GM19395 (cell line): Measurements from ENCODE around the gene PLA2G2C.
"Not testable (repeated sequence)": the region's sequence is repeated elsewhere in the genome, so short reads cannot be mapped to it uniquely, and the experiment has no call there.

Experiments used
- ATAC-seq: cut with Tn5 transposase; IDR thresholded peaks from one replicate; pipeline ENCODE4 v1.9.1; 2021; ENCODE audit warnings: mild to moderate bottlenecking, moderate library complexity; ENCODE audit not compliant: unreplicated experiment

The PLA2G2C gene

GRCh38 chr1:20138346-20138745 is 48.0 kb downstream of the PLA2G2C start:
- no peak for ATAC-seq

GRCh38 chr1:20137604-20138003 is 48.7 kb downstream of the PLA2G2C start:
- no peak for ATAC-seq

- no peak for ATAC-seq
Measured at GRCh38 chr1:20137055-20137454, 49.3 kb downstream of the PLA2G2C start.

- no peak for ATAC-seq
Measured at GRCh38 chr1:20136249-20136648, 50.1 kb downstream of the PLA2G2C start.

GRCh38 chr1:20134995-20135394 is 51.3 kb downstream of the PLA2G2C start:
- no peak for ATAC-seq

DNA sequence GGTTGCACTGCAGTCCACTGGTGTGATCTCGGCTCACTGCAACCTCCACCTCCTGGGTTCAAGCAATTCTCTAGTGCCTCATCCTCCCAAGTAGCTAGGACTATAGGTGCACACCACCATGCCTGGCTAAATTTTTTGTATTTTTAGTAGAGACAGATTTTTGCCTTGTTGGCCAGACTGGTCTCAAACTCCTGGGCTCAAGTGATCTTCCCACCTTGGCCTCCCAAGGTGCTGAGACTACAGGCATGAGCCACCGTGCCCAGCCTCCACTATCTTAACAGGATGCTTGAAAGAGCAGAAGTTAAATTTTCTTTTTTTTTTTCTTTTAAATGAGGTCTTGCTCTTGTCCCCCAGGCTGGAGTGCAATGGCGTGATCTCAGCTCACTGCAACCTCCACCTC is 55.8 kb downstream of the PLA2G2C start:
- ATAC-seq, result not testable (repeated sequence)

DNA sequence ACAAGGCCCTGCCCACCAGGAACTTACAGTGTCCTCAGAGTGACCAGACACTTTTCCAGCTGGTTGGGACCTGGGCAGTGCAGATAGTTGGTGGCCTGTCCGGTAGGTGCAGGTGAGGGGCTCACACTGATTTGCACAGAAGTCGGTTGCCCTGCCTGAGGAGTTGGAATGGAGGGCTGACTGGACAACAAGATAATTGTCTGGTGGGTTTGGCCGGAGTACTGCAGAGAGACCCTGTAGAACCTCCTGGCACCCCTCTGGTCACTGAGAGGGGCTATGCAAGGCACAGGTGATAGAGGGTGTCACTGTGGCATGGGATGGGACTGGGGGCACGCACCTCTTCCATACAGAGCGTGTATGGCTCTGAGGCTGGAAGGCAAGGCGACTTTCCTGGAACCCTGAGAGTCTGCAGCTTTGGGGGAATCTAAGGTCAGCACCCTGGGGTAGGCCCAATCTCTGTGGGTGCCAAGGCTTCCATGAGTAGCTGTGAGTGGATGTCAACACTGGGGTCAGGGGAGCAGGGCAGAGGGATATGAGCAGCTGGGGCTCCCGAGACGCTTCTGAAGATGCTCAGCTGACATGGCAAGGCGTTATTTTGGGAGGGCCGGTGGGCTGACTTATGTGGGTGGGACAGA is 59.4 kb downstream of the PLA2G2C start:
- ATAC-seq, result no peak

DNA sequence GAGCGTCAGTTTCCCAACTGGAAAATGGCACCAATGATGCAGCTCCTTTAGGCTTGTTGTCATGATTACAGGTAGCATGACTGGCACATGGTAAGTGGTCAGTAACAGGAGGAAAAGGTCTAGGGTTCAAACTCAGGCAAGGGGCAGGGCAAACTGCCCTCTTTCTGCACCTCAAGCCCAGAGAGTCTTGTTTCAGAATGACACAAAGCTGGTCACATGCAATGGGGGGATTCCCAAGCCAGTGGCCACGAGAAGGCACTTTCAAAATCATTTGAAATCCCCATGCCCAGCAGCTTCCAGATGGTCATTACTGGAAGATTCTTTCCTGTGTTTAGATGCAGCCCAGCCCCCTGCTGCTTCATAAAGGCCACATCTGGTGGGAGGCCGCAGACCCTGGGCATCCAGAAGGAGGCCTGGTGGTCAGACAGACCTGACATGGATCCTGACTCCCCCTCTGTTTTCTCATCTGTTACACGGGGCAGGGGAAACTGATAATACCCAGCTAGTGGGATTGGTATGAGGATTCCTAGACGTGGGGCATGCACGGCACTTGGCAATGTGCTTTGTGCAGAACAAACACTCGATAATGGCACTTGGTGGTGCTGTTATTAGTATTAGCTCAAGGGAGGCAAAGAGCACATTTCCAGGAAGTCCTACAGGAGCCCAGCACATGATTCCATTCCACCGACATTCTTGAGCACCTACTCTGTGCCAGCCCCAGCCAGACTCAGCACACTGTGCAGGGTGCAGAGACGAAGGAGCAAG is 60.1 kb downstream of the PLA2G2C start:
- no peak for ATAC-seq

DNA sequence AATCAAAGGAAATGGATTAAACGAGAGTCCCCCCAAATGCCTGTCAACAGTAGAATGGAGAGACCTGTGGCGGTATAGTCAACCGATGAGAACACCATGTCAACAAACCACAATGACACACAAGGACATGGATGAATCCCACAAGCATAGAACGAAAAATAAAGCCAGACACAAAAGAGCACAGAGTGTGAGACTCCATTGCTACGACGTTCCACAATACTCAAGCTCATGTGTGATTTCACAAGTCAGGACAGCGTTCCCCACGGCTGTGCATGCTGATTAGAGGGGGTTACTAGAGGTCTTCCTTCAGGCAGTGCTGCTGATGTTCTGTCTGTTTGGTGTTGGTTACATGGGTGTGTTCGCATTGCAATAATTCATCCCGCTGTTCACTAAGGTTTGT is 61.2 kb downstream of the PLA2G2C start:
- ATAC-seq, result no peak

DNA sequence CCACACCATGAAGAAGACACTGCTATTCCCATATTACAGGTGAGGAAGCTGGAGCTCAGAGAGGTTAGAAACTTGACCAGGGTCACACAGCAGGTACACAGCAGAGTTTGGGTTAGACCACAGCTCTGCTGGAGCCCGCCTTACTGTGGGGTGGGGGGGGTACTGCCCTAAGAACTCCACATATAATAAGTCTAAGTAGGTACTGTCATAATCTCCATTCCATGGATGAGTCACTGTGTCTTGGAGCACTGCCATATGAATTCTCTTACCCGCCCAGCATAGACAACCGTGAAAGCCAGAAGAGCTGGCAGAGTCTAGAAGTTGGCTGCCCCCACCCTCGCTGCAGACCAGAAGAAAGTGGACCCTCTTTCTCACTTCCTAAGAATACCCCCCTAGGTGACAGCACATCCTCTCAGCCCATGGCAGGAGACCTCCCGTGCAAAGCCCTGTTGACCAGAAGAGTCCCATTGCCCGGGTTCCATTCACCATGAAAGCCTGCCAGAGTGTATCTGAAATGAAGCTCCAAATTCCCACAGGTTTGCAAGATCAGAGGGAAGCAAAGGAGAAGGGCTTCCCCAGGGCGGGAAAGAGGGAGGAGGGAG is 61.8 kb downstream of the PLA2G2C start:
- ATAC-seq, result no peak

GRCh38 chr1:20123722-20124455 is 62.4 kb downstream of the PLA2G2C start:
- no peak for ATAC-seq

GRCh38 chr1:20120796-20121195 is 65.5 kb downstream of the PLA2G2C start:
- ATAC-seq, result no peak

DNA sequence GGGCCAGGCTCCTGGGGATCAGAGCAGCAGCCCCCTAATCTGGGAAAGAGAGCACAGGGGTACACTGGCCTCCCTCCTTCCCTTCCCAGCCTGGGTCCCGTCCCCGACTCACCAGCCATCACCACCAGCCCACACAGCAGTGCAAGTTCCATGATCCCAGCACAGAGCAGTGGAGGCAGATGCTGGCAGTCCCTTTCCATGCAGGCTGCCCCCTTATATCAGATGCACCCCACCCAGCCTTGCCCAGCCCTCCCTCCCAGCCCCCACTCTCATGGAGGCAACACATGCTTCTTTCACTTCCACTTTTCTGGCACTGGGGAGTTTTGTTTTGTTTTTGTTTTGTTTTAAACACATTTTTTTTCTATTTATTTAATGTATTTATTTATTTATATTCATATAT is 67.0 kb downstream of the PLA2G2C start, which contains the start of gene PLA2G2D:
PLA2G2D (minus strand) TSS at position 190 of the 400 bp plus-strand sequence; CDS start at position 152, 38 bp downstream.
- ATAC-seq, result no peak

DNA sequence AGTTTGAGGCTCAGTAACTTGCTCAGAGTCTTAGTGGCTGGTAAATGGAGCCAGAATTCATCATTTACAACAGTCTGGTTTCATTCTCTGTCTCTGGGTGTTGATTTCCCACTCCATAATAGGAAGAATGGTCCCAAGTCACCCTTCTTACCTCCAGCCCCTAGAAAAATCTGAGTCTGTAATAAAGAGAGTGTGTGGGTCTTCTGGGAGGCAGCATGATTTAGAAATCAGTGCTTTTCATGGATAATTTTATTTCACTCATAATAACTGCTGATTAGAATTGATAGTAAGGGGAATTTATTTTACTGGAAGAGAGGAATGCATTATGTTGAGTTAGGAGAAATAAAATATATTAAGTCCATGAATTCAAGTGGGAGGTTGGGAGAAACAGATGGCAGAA is 69.1 kb downstream of the PLA2G2C start:
- ATAC-seq, result no peak

DNA sequence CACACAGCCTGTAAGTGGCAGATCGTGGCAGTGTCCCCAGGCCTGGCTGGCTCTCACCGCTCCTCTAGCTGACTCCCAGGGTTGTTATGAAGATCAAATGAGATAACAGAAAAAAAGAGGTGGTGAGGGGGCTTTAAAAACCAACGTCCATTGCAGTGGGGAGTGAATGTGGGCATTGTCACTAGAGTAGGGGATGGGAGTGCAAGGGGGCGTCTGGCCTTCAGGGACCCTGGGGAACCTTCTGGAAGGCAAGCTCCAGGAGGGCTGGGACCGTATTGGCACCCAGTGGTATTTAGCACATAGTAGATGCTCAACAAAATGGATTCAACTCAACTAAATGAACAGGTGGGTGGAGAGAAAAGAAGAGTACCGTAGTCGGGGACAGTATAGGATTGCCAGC is 70.4 kb downstream of the PLA2G2C start:
- ATAC-seq, result no peak

DNA sequence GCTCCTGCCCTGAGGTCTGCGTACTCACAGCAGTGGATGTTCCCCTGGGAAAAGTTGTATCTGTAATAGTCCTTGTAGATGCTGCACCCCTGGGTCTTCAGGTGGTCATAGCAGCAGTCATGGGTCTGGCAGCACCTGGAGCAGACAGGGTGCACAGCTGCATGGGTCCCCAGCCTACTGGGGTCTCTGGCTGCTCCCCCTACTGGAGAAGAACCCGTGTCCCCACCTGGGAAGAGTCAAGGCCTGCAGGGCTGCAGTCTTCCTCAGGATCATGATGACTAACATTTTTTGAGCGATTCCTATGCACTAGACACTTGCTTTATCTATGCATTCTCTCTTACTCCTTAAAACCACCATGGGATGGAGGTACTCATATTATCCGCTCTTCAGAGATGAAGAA is 70.8 kb downstream of the PLA2G2C start:
- no peak for ATAC-seq

GRCh38 chr1:20114021-20114648 is 72.2 kb downstream of the PLA2G2C start:
- no peak for ATAC-seq
